HepG2 (cell line): Measurements from ENCODE around the gene FAM174C. TPM values are rescaled to one million over a fixed set of nuclear protein-coding genes. Genes with fewer than 3 reads are reported as not detected.

ENCODE experiments used
- ATAC-seq: fragments of 200-7000 bp; cut with Tn5 transposase; 3 replicates; pipeline ENCODE4 v1.9.1; 2020; ENCODE audit warnings: mild to moderate bottlenecking, moderate library complexity
- BruUV-seq: library from RNA; stranded (reverse); fragments of 400-500 nt; replicated peaks from 2 replicates; lab custom pipeline; 2021; lab: Mats Ljungman, UMichigan
- CTCF ChIA-PET: fragments of 300-600 bp; formaldehyde crosslinking; extraction: SDS; loops from one replicate; lab custom pipeline; 2021; ENCODE audit warnings: low total read pairs, inconsistent platforms, low intra/inter-chr PET ratio; lab: Yijun Ruan, JAX
- POLR2A ChIA-PET: fragments of 350-600 bp; sonication (Branson Sonifier 250); formaldehyde crosslinking; loops from one replicate; lab custom pipeline; 2020; ENCODE audit warnings: antibody characterized with exemption, inconsistent platforms; lab: Yijun Ruan, JAX
- DNase-seq: peaks from one replicate; pipeline ENCODE4 v3.0.0-alpha.2; 2015; ENCODE audit warnings: low spot score
- FAIRE-seq: peaks from 3 replicates; lab custom pipeline; 2011; peaks lifted over from hg19 to GRCh38; lab: Jason Lieb, UNC
- H2AFZ ChIP-seq: one replicate; pipeline ENCODE4 v1.6.1; 2011; ENCODE audit warnings: low read length, inconsistent platforms
- H3K27ac ChIP-seq: fragments of 300-600 bp; 3 replicates; pipeline ENCODE4 v1.8.0; 2011; ENCODE audit warnings: mixed run types, mild to moderate bottlenecking, mixed read lengths, low read length, inconsistent platforms; ENCODE audit not compliant: insufficient read depth; ENCODE audit errors: extremely low read length
- H3K27me3 ChIP-seq, 2 experiments: fragments of 200-600 bp in 1 of 2; 2 replicates in 1 of 2; 3 replicates in 1 of 2; pipeline versions ENCODE4 v1.6.0 to v1.8.0; 2011; ENCODE audit warnings: low read length in 2 of 2, mild to moderate bottlenecking in 2 of 2, moderate library complexity in 2 of 2, inconsistent platforms in 1 of 2; ENCODE audit not compliant: insufficient read depth in 2 of 2, control insufficient read depth in 1 of 2
- H3K36me3 ChIP-seq, 2 experiments: fragments of 200-600 bp in 1 of 2; replicated peaks in 1 of 2; 2 replicates in 1 of 2; 3 replicates in 1 of 2; pipeline versions ENCODE4 v1.5.1 to v1.8.0; 2011; ENCODE audit warnings: low read length in 2 of 2, inconsistent platforms in 1 of 2; ENCODE audit not compliant: insufficient read depth in 2 of 2, control insufficient read depth in 1 of 2
- H3K4me1 ChIP-seq: 2 replicates; pipeline ENCODE4 v1.5.1; 2012; ENCODE audit warnings: low read length, inconsistent platforms; ENCODE audit not compliant: insufficient read depth
- H3K4me2 ChIP-seq: 2 replicates; pipeline ENCODE4 v1.6.0; 2011; ENCODE audit warnings: low read depth, low read length, inconsistent platforms
- H3K4me3 ChIP-seq, 3 experiments: fragments of 200-600 bp in 1 of 3; sonication (generic), shearing (Covaris generic) in 1 of 3; replicated peaks in 1 of 3; 2 replicates each; pipeline ENCODE4 v1.5.1; 2011 to 2016; ENCODE audit warnings: low read length in 3 of 3, inconsistent platforms in 2 of 3, low read depth in 2 of 3, mild to moderate bottlenecking in 2 of 3, control low read depth in 1 of 3, mixed read lengths in 1 of 3; ENCODE audit not compliant: insufficient read depth in 1 of 3
- H3K79me2 ChIP-seq: one replicate; pipeline ENCODE4 v1.6.1; 2011; ENCODE audit warnings: low read length, inconsistent platforms; ENCODE audit not compliant: insufficient read depth
- H3K9ac ChIP-seq: 2 replicates; pipeline ENCODE4 v1.6.0; 2011; ENCODE audit warnings: mild to moderate bottlenecking, low read depth, low read length, inconsistent platforms; ENCODE audit not compliant: insufficient read depth
- H3K9me3 ChIP-seq: 2 replicates; pipeline ENCODE4 v1.5.1; 2012; ENCODE audit warnings: mild to moderate bottlenecking, low read length
- H4K20me1 ChIP-seq: 2 replicates; pipeline ENCODE4 v1.6.0; 2011; ENCODE audit warnings: inconsistent platforms, mild to moderate bottlenecking, low read length, moderate library complexity; ENCODE audit not compliant: insufficient read depth
- AGO2 ChIP-seq: fragments of 200-400 bp; formaldehyde crosslinking; optimal IDR thresholded peaks from 2 replicates; pipeline ENCODE3; 2017; ENCODE audit warnings: mild to moderate bottlenecking, low read depth, low read length, moderate library complexity
- ARNT2 ChIP-seq: sonication (generic); formaldehyde crosslinking; IDR thresholded peaks from 2 replicates; pipeline ENCODE4 v1.8.0; 2022; ENCODE audit warnings: mild to moderate bottlenecking, low read depth, missing genetic modification reagents, moderate library complexity
- CENPX ChIP-seq: sonication (generic); formaldehyde crosslinking; IDR thresholded peaks from 2 replicates; pipeline ENCODE4 v1.9.0; 2021; ENCODE audit warnings: mild to moderate bottlenecking, missing genetic modification reagents, moderate library complexity
- ELF4 ChIP-seq: sonication (generic); formaldehyde crosslinking; IDR thresholded peaks from 2 replicates; pipeline ENCODE4 v1.5.0; 2020; ENCODE audit warnings: missing genetic modification reagents, mild to moderate bottlenecking, moderate library complexity, borderline replicate concordance
- HIC2 ChIP-seq: sonication (generic); formaldehyde crosslinking; IDR thresholded peaks from 2 replicates; pipeline ENCODE4 v1.9.0; 2022; ENCODE audit warnings: low read depth, missing genetic modification reagents
- HNRNPL ChIP-seq: fragments of 200-400 bp; formaldehyde crosslinking; IDR thresholded peaks from 2 replicates; pipeline ENCODE4 v1.6.1; 2017; ENCODE audit warnings: mild to moderate bottlenecking, low read depth, low read length
- KLF16 ChIP-seq, 2 experiments: sonication (generic) in 1 of 2; formaldehyde crosslinking in 1 of 2; IDR thresholded peaks; 2 replicates each; pipeline versions ENCODE4 v1.6.1 to v1.8.0; 2016 to 2023; ENCODE audit warnings: missing genetic modification reagents in 2 of 2, missing compliant biosample characterization in 1 of 2
- MAFF ChIP-seq: IDR thresholded peaks from 2 replicates; pipeline ENCODE4 v1.6.1; 2011; ENCODE audit warnings: low read depth, low read length, improper control_type of control experiment
- NFKB2 ChIP-seq: sonication (generic); formaldehyde crosslinking; IDR thresholded peaks from 2 replicates; pipeline ENCODE4 v1.4.0; 2020; ENCODE audit warnings: missing genetic modification reagents, borderline replicate concordance
- PHF8 ChIP-seq: sonication (generic); formaldehyde crosslinking; IDR thresholded peaks from 2 replicates; pipeline ENCODE4 v1.5.0; 2020; ENCODE audit warnings: missing genetic modification reagents
- TFE3 ChIP-seq: IDR thresholded peaks from 2 replicates; pipeline ENCODE4 v1.6.1; 2016
- ZBTB14 ChIP-seq: sonication (generic); formaldehyde crosslinking; IDR thresholded peaks from 2 replicates; pipeline ENCODE4 v1.4.0; 2020; ENCODE audit warnings: missing genetic modification reagents
- ZBTB3 ChIP-seq: sonication (generic); formaldehyde crosslinking; IDR thresholded peaks from 2 replicates; pipeline ENCODE4 v1.4.0; 2020; ENCODE audit warnings: low read depth, mild to moderate bottlenecking, moderate library complexity, missing genetic modification reagents, borderline replicate concordance
- ZNF10 ChIP-seq: sonication (generic); formaldehyde crosslinking; IDR thresholded peaks from 2 replicates; pipeline ENCODE4 v1.4.0; 2020; ENCODE audit warnings: mild to moderate bottlenecking, low read depth, missing genetic modification reagents, borderline replicate concordance
- ZNF333 ChIP-seq: sonication (generic); formaldehyde crosslinking; IDR thresholded peaks from 2 replicates; pipeline ENCODE4 v1.4.0; 2020; ENCODE audit warnings: mild to moderate bottlenecking, missing genetic modification reagents, borderline replicate concordance
- ZNF564 ChIP-seq: sonication (generic); formaldehyde crosslinking; IDR thresholded peaks from 2 replicates; pipeline ENCODE4 v1.8.1; 2023; ENCODE audit warnings: mild to moderate bottlenecking, missing genetic modification reagents
- ZNF577 ChIP-seq: sonication (generic); formaldehyde crosslinking; IDR thresholded peaks from 2 replicates; pipeline ENCODE4 v1.4.0; 2020; ENCODE audit warnings: mild to moderate bottlenecking, low read depth, missing genetic modification reagents, borderline replicate concordance
- ZNF629 ChIP-seq: sonication (generic); formaldehyde crosslinking; conservative IDR thresholded peaks from 2 replicates; pipeline ENCODE4 v1.5.0; 2020; ENCODE audit warnings: missing genetic modification reagents
- ZNF724P ChIP-seq: sonication (generic); formaldehyde crosslinking; IDR thresholded peaks from 2 replicates; pipeline ENCODE4 v1.8.0; 2022; ENCODE audit warnings: missing genetic modification reagents, borderline replicate concordance
- ZSCAN30 ChIP-seq: sonication (generic); formaldehyde crosslinking; IDR thresholded peaks from 2 replicates; pipeline ENCODE4 v1.5.0; 2020; ENCODE audit warnings: mild to moderate bottlenecking, missing genetic modification reagents
- WGBS: methylation state at CpG from one replicate; pipeline ENCODE4 v1.1.6; 2017; ENCODE audit warnings: low lambda C conversion rate; 5-methylcytosine and 5-hydroxymethylcytosine counted together
- in situ Hi-C: cut with HindIII; loops from 2 replicates; pipeline ENCODE4 v1.10.0; 2017; ENCODE audit warnings: low pct_unique_long_range_greater_than_20kb; ENCODE audit not compliant: extremely low pct_ligation_motif_present
- intact Hi-C: fragments of 100-400 bp; cut with micrococcal nuclease; formaldehyde crosslinking; loops from one replicate; pipeline ENCODE4 v1.10.0; 2022; ENCODE audit not compliant: unreplicated experiment
- polyA plus RNA-seq, 8 experiments: library from polyadenylated mRNA; depleted of rRNA in 3 of 8; stranded (reverse) in 7 of 8; unstranded in 1 of 8; fragments of >200 nt; fragmentation: Illumina TruSeq in 4 of 8; extraction: Trizol in 4 of 8; gene quantifications; 2 replicates each; pipeline versions ENCODE4 v1.2.1 to v1.2.3, GENCODE V29; 2011 to 2016; ENCODE audit warnings: low read depth in 4 of 8, missing spikeins in 1 of 8, mixed read lengths in 1 of 8; ENCODE audit not compliant: insufficient read depth in 1 of 8
- total RNA-seq, 5 experiments: library from RNA; depleted of rRNA; stranded (reverse); fragments of >200 nt; fragmentation: Illumina TruSeq; extraction: Trizol; gene quantifications; 2 replicates each; pipeline ENCODE4 v1.2.3, GENCODE V29; 2016; ENCODE audit warnings: low read depth in 1 of 5

The FAM174C gene
- total and polyA plus RNA-seq, 2 of the 13 experiments (the other 11 are each of a cell fraction or from before 2014, with no cell fraction given): 19.5 to 31.3 TPM

GRCh38 chr19:1249990-1250436 lies 25.3 kb upstream of the FAM174C start:
- peaks cover 30% of the 10 kb centered on the region; the same call in 1 of the 2 replicates for H4K20me1 ChIP-seq
- peak overlapping the region; percentile 94 for H3K27ac ChIP-seq
- H3K27me3 ChIP-seq: no peaks in the 10 kb centered on the region; a peak in 1 of 5 replicates
- peak overlapping the region; percentile 86 to 90 (median 88) for H3K4me3 ChIP-seq
- H3K4me2 ChIP-seq: peak overlapping the region; percentile 58
- no peak for ATAC-seq
- POLR2A ChIA-PET: interaction anchor here (13.7 kb wide), 1 partner anchor 15 kb away, joined by 668 read pairs; the partner anchor contains the start of gene CIRBP
- no peak overlapping the region for H2AFZ ChIP-seq
- peak overlapping the region; percentile 92 for H3K9ac ChIP-seq
- peaks cover 31% of the 10 kb centered on the region for H3K79me2 ChIP-seq
- H3K36me3 ChIP-seq: peaks cover 8 to 20% of the 10 kb centered on the region in 2 experiments
- in situ Hi-C loops: no loop called here
- intact Hi-C loops: no loop called here
- no TSS peak for BruUV-seq
- peaks cover 52% of the 10 kb centered on the region for H3K4me1 ChIP-seq
- DNase-seq: no peak
- no peaks in the 10 kb centered on the region for H3K9me3 ChIP-seq
- FAIRE-seq: no peak
- CTCF ChIA-PET: no interaction called here
- 0% methylated on average over 2 of the region's 67 CpGs for WGBS
- no peak for TF ChIP-seq ZNF629 (CRISPR knock-in tag)
- TF ChIP-seq HIC2 (CRISPR knock-in tag): no peak
- no peak for TF ChIP-seq HNRNPL
- TF ChIP-seq ZNF10 (CRISPR knock-in tag): no peak
- no peak for TF ChIP-seq ZNF577
- TF ChIP-seq ZNF564 (CRISPR knock-in tag): no peak
- no peak for TF ChIP-seq ARNT2 (CRISPR knock-in tag)
- TF ChIP-seq ELF4: no peak
- TF ChIP-seq ZBTB14 (CRISPR knock-in tag): 0 out of 2 replicates have a peak, but pooled peaks have one; percentile 7
- TF ChIP-seq AGO2: peak; percentile 98
- TF ChIP-seq ZSCAN30 (CRISPR knock-in tag): peak; percentile 60; the same call in 1 of the 2 replicates
- no peak for TF ChIP-seq TFE3 (CRISPR knock-in tag)
- no peak for TF ChIP-seq KLF16 (CRISPR knock-in tag; IDR thresholded peaks at IDR 0.05)
- no peak for TF ChIP-seq CENPX (CRISPR knock-in tag)
- no peak for TF ChIP-seq ZNF724P (CRISPR knock-in tag)
- no peak for TF ChIP-seq ZNF333 (CRISPR knock-in tag)
- TF ChIP-seq PHF8: 0 out of 2 replicates have a peak, but pooled peaks have one; percentile 10
- TF ChIP-seq MAFF: no peak
- no peak for TF ChIP-seq NFKB2 (CRISPR knock-in tag)
- TF ChIP-seq ZBTB3: no peak
